Omental fat pad (tissue), 4 donors: ENCODE data around the gene TMEM185B. TPM values are rescaled to one million over a fixed set of nuclear protein-coding genes. Genes with fewer than 3 reads are reported as not detected.

ENCODE experiments used
- ATAC-seq: fragments of 150-250 bp; one replicate; pipeline ENCODE4 v1.9.1; 2016; ENCODE audit warnings: mild to moderate bottlenecking, moderate library complexity; ENCODE audit not compliant: low FRiP score
- DNase-seq: peaks from one replicate; pipeline ENCODE4 v3.0.0-alpha.2; 2019; ENCODE audit warnings: low spot score
- CTCF ChIP-seq, 3 donors: fragments of 450-650 bp; IDR thresholded peaks; one replicate each; pipeline ENCODE4 v1.5.1; 2016 to 2017; ENCODE audit warnings: antibody characterized with exemption in 3 of 3, mild to moderate bottlenecking in 3 of 3, moderate library complexity in 2 of 3
- total RNA-seq, 4 donors: library from RNA; depleted of rRNA; stranded (reverse); fragments of >200 nt; gene quantifications; one replicate each; pipeline ENCODE4 v1.1.0, GENCODE V29; 2016

TMEM185B gene
- total RNA-seq, 4 donors from 2014 or later = 21.5 to 31.7 (median 25.1) TPM

GRCh38 chr2:120220756-120221155 lies 2.4 kb downstream of the TMEM185B start:
- ATAC-seq (no peak), DNase-seq (no peak)
- TF ChIP-seq CTCF (IDR thresholded peaks at IDR 0.05) = no peak

- no peak for ATAC-seq
- TF ChIP-seq CTCF (IDR thresholded peaks at IDR 0.05) = no peak
- DNase-seq = no peak
Observed at GRCh38 chr2:120219766-120220165, 3.4 kb downstream of the TMEM185B start.

GRCh38 chr2:120219291-120219690 lies 3.9 kb downstream of the TMEM185B start:
- no peak for DNase-seq
- no peak for TF ChIP-seq CTCF (IDR thresholded peaks at IDR 0.05)
- ATAC-seq = no peak

- DNase-seq (no peak), ATAC-seq (no peak)
- no peak for TF ChIP-seq CTCF (IDR thresholded peaks at IDR 0.05)
Observed at GRCh38 chr2:120218181-120218580, 5.0 kb downstream of the TMEM185B start.

GRCh38 chr2:120210270-120210693 lies 12.9 kb downstream of the TMEM185B start:
- ATAC-seq (no peak), DNase-seq (no peak)
- no peak for TF ChIP-seq CTCF (IDR thresholded peaks at IDR 0.05)

GRCh38 chr2:120209427-120210269 lies 13.6 kb downstream of the TMEM185B start:
- TF ChIP-seq CTCF (IDR thresholded peaks at IDR 0.05) = no peak
- DNase-seq (no peak), ATAC-seq (no peak)
